ENCODE results near the gene SLC38A9.

Gene SLC38A9

DNA sequence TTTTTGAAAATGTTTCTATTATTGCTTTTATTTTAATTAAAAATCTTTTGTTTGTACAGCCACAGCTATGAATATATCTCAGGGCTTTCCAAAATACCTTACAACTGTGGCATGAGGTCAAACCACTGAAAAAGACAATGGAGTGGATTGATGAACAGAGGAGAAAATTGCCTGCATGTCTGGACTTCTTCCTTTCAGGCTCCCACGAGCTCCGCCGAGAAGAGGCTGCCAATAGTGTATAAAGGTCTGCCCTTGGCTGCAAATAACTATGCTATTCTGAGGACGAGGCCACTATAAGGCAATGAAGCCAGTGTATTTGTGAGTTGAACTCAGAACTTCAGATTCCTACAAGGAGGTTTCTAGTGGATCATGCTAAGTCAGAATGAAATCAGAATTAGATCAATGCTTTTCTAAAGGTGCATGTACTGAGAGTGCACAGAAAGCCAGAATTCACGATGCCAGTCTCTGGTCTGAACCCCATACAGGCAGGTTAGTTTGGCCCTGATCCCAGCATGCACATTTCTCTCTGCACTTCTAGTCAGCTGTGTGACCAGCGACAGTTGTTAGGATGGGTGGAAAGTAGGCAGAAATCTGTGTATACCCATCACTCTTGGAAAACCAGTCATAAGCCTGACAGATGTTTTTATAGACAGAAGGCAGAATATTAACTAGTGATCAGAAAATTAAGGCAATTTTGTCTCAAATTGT lies 134.6 kb downstream of the SLC38A9 start:
- no peak overlapping the region for H3K27ac ChIP-seq (ENCODE audit: low read length)

GRCh38 chr5:55576661-55577060 lies 135.5 kb downstream of the SLC38A9 start:
- DNase-seq, result no peak
- H3K79me2 ChIP-seq (ENCODE audit: low read length), result no peaks in the 10 kb centered on the region
- no peaks in the 10 kb centered on the region for H3F3A ChIP-seq (ENCODE audit: insufficient read depth, low read length)
- no peaks in the 10 kb centered on the region for H3K36me3 ChIP-seq (replicated peaks; ENCODE audit: insufficient read depth, low read length)
- no peak overlapping the region for H2AFZ ChIP-seq (ENCODE audit: low read length)
- H3K9me3 ChIP-seq (replicated peaks; ENCODE audit: insufficient read depth, low read length), result no peaks in the 10 kb centered on the region
- H3K4me2 ChIP-seq (ENCODE audit: low read depth, low read length), result no peak overlapping the region
- H3K4me1 ChIP-seq (ENCODE audit: low read length), result no peaks in the 10 kb centered on the region
- H3K27me3 ChIP-seq (replicated peaks; ENCODE audit: insufficient read depth, low read length), result no peaks in the 10 kb centered on the region
- H3K9ac ChIP-seq (ENCODE audit: low read length), result no peak overlapping the region
- TF ChIP-seq EZH2 (optimal IDR thresholded peaks at IDR 0.05; ENCODE audit: low read depth, low read length), result no peak
- no peak for TF ChIP-seq EZH2phosphoT487 (IDR thresholded peaks at IDR 0.05; ENCODE audit: low read length)
- no peak for TF ChIP-seq CTCF (IDR thresholded peaks at IDR 0.05; ENCODE audit: low read length)
- no peak overlapping the region for H3K27ac ChIP-seq (ENCODE audit: low read length)
- no peaks in the 10 kb centered on the region for H3K9me2 ChIP-seq (replicated peaks; ENCODE audit: insufficient read depth, low read length)
- no peaks in the 10 kb centered on the region for H4K20me1 ChIP-seq (ENCODE audit: insufficient read depth, low read length)
- no peak overlapping the region for H3K4me3 ChIP-seq (ENCODE audit: low read length)

More for the DNA sequence above, 134.6 kb downstream of the SLC38A9 start:
- no peak overlapping the region for H2AFZ ChIP-seq (ENCODE audit: low read length)
- DNase-seq, result no peak
- TF ChIP-seq CTCF (IDR thresholded peaks at IDR 0.05; ENCODE audit: low read length) (no peak), EZH2 (optimal IDR thresholded peaks at IDR 0.05; ENCODE audit: low read depth, low read length) (no peak), EZH2phosphoT487 (IDR thresholded peaks at IDR 0.05; ENCODE audit: low read length) (no peak)
- no peaks in the 10 kb centered on the region for H3K79me2 ChIP-seq (ENCODE audit: low read length)
- H3K9me2 ChIP-seq (replicated peaks; ENCODE audit: insufficient read depth, low read length), result no peaks in the 10 kb centered on the region
- H3K4me2 ChIP-seq (ENCODE audit: low read depth, low read length), result no peak overlapping the region
- no peaks in the 10 kb centered on the region for H3K9me3 ChIP-seq (replicated peaks; ENCODE audit: insufficient read depth, low read length)
- H4K20me1 ChIP-seq (ENCODE audit: insufficient read depth, low read length), result no peaks in the 10 kb centered on the region
- no peak overlapping the region for H3K4me3 ChIP-seq (ENCODE audit: low read length)
- no peaks in the 10 kb centered on the region for H3K36me3 ChIP-seq (replicated peaks; ENCODE audit: insufficient read depth, low read length)
- H3F3A ChIP-seq (ENCODE audit: insufficient read depth, low read length), result no peaks in the 10 kb centered on the region
- H3K9ac ChIP-seq (ENCODE audit: low read length), result no peak overlapping the region
- no peaks in the 10 kb centered on the region for H3K27me3 ChIP-seq (replicated peaks; ENCODE audit: insufficient read depth, low read length)
- H3K4me1 ChIP-seq (ENCODE audit: low read length), result no peaks in the 10 kb centered on the region
